Measurements from ENCODE around the gene YBX1.

DNA sequence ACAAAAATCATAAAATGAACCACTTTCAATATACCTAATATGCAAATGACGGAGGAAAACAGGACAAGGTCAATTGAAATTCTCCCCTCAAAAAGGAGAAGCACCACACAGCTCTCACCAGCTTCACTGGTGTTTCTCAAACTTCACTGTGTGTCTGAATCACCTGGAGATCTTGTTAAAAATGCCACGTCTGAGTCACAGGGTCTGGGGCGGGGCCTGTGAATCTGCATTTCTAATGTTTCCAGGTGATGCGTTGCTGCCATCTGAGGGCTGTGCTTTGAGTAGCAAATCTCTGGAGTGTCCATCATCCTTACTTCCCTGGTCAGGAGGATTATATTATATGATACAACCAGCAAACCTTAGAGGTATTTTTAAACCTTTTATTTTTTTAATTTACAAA is 48.8 kb downstream of the YBX1 start:
- TF ChIP-seq, protein P1, sequence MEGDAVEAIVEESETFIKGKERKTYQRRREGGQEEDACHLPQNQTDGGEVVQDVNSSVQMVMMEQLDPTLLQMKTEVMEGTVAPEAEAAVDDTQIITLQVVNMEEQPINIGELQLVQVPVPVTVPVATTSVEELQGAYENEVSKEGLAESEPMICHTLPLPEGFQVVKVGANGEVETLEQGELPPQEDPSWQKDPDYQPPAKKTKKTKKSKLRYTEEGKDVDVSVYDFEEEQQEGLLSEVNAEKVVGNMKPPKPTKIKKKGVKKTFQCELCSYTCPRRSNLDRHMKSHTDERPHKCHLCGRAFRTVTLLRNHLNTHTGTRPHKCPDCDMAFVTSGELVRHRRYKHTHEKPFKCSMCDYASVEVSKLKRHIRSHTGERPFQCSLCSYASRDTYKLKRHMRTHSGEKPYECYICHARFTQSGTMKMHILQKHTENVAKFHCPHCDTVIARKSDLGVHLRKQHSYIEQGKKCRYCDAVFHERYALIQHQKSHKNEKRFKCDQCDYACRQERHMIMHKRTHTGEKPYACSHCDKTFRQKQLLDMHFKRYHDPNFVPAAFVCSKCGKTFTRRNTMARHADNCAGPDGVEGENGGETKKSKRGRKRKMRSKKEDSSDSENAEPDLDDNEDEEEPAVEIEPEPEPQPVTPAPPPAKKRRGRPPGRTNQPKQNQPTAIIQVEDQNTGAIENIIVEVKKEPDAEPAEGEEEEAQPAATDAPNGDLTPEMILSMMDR (IDR thresholded peaks at IDR 0.05; ENCODE audit: poor library complexity), result peak; percentile 17
- TF ChIP-seq EZH2phosphoT487 (IDR thresholded peaks at IDR 0.05; ENCODE audit: low read depth, severe bottlenecking, unreplicated experiment), result no peak

Measured in hepatocyte (in vitro differentiated cells).